HG02981 (cell line): ENCODE data around the gene TMEM181.

Experiments
- ATAC-seq: cut with Tn5 transposase; IDR thresholded peaks from one replicate; pipeline ENCODE4 v1.9.1; 2021; ENCODE audit warnings: mild to moderate bottlenecking, moderate library complexity; ENCODE audit not compliant: unreplicated experiment

TMEM181 gene

DNA sequence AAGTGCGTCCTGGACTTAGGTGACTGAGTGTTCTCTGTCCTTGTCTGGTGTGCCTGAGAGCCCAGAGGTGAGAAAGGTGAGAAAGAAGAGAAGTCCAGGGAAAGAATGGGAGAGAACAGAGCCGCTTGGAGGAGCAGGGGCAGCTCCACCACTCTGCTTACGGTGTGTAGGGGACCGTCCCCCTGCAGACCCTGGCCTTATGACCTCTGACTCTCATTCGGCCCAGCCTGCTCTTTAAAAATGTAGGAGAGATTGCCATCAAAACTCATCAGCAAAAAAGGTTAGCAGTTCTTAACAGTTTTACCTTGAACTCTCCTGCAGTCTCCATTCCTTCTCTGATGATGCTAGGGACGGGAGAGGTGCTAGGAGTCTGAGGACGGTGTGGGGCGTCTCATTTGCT lies 2.0 kb downstream of the TMEM181 start:
- ATAC-seq: no peak

DNA sequence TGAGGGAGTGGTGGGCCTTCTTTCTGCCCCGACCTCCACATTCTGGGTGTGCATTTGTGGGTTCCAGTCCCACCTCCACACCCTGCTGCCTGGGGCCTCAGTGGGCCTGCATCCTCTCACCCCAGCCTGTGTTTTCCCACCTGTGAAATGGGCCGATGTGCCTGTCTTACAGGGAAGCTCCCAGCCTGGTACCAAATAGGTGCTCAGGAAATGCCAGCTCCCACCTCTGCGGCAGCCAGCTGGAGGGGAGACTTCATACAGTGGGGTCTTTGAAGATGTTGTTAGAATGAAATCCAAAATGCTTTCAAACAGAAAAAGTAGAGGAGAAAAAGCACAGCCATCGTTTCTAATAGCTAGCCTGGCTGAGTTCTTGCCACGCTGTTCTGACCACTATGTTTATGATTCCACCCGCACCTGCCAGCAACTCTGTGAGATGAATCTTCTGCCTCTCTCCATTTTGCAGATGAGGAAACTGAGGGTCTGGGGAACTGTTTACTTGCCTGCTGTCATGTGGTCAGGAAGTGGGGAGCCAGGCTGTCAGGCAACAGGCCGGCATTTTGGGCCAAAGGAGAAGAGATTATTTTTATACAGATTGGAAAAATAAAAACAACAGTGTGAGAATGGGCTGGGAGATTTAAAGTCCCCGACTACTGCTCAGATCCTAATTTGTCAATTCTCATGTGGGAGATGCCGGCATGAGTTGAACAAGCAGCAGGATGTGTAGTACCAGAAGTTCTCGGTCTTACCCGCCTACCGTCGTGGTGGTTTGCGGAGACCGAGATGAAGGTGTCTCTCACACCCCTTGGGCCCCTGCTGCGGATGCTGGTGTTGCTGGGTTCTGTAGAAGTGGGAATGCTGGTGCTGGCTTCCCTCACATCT lies 4.6 kb downstream of the TMEM181 start:
- ATAC-seq: no peak

DNA sequence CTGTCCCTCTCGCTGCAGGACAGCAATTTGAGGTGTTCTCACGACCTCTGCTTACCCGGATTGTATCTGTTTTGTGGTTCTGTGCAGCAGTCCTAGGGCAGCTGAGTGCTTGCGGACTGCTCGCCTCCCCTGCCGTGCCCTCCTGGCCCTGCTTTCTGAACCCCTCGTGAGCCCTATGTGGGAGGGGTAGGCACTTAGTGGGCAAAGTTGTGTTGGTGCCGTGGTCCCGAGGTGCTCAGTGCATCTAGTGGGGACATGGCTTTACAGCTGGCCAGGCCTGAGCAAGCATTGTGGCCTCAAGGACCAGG lies 5.2 kb downstream of the TMEM181 start:
- ATAC-seq: no peak

DNA sequence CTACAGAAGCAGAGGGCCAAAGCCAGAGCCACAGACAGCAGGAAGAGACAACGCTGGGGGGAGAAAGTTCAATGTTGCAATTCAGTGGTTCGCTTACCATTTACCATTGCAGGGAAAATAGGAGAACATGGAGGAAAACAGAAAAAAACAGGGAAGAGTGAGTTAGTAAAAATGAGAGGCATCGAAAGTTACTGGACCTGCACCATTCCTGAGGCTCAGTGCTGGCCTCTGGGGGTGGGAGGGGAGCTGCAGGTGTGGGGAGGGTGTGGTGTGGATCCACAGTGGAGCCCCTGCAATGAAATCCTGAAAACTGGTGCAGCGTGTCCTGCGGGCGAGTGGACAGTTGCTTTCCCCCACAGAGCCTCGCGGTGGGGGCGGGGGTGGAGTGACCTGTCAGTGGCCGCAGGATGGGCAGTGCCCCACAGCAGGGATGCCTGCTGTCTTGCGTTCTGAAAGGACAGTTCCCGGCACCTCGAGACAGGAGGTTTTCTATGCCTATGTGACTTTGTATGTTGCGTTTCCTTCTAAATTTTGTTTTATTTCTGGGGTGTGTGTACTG lies 5.7 kb downstream of the TMEM181 start:
- no peak for ATAC-seq

DNA sequence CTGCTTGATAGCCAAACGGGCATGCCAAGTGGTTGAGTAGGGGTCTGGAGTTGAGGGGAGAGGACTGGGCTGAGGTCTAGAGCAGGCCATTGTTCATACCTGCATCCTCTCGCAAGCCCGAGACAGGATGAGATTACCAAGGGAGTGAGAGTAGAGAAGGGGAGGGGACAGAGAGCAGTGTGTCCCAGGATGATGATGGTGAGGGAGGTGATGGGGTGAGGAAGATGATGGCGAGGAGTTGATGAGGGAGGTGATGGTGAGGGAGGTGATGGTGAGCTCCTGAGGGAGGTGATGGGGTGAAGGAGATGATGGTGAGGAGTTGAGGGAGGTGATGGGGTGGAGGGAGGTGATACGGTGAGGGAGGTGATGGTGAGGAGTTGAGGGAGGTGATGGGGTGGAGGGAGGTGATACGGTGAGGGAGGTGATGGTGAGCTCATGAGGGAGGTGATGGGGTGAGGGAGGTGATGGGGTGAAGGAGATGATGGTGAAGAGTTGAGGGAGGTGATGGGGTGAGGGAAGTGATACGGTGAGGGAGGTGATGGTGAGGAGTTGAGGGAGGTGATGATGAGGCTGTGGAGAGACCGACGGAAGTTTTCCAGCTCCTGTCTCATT lies 6.4 kb downstream of the TMEM181 start:
- ATAC-seq: no peak

DNA sequence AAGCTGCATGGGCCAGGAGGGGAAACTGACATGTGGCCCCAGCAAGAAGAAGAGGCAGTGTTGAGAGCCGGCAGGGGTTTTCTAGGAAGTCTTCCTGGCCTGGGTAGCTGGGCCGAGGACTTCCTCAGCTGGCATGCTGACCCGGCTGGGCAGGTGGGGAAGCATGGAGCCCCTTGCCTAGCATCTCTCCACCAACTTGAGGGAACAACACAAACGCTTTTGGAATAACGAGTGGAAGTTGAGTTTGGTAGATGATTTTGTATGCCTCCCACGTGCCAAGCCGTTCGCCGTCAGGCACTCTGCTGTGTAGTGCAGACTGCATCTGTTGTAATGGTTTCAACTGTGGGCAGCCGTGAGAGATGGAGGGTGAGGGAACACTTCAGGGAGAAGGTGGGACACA lies 7.3 kb downstream of the TMEM181 start:
- no peak for ATAC-seq

DNA sequence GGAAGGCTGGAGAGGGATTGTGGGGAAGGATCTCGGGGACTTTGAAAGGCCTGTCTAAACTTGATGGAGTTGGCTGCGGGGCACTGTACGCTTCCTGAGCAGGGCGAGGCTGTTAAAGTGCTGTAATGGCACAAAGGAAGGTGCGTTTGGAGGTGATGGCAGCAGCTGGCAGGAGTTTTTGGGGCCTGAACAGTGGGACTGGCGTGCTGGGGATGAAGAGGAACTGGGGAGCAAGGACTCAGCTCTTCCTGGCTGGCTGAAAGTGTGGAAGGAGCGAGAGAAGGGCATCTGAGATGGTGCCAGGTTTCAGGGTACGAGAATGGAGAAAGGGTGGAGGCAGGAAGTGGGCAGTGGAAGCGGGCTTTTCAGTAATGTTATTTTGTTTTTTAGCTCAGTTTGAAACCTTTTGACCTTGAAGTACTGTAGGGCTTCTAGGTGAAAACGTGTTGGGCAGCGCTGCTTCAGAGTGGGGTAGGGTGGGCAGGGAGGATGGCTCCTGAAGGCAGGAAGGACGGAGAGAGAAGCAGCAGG lies 8.0 kb downstream of the TMEM181 start:
- ATAC-seq: no peak

DNA sequence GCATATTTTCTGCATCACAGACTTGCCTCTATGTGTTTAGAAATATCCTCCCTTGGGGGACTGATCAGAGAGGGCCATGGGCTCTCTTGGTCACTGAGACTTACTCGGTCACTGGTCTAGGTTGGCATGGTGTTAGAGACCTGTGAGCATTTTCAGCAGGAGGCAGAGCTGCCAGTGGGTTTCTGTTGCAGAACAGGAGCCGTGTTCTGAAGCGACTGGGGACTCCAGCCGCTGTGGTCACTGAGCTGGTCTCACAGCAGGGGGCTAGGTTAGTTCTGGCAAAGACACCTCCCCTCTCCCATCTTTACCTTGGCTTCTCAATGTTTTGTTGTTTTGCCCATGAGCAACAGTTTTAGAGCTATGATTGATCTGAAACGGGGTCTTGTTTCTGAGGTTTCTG lies 8.7 kb downstream of the TMEM181 start:
- ATAC-seq: no peak

DNA sequence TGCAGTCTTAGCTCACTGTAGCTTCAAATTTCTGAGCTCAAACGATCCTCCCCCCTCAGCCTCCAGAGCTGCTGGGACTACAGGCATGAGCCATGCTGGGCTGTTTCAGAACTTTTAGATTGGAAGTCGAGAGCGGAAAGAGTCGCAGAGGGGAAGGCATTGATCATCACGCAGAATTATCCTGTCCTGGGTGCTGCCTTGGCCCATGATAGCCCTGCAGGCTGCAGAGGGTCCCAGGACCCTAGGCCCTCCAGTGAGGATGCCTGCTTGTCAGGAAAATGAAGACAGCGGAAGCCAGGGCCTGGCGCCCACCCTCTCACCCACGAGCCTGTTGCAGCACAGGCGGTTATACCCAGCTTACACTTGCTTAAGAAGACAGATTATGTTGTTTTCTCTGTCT lies 9.1 kb downstream of the TMEM181 start:
- no peak for ATAC-seq

DNA sequence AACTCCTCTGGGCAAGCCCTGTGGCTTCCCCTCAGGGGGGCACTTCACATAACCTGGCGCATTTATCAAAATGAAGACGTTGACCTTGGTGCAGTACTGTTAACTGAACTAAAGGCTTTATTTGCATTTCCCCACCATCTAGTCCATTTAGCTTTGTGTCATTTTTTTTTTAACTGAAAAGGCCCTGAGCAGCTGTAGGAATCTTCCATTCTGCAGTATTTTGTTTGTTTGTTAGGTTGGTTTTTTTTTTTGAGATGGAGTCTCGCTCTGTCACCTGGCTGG lies 10.7 kb downstream of the TMEM181 start:
- ATAC-seq: no peak

DNA sequence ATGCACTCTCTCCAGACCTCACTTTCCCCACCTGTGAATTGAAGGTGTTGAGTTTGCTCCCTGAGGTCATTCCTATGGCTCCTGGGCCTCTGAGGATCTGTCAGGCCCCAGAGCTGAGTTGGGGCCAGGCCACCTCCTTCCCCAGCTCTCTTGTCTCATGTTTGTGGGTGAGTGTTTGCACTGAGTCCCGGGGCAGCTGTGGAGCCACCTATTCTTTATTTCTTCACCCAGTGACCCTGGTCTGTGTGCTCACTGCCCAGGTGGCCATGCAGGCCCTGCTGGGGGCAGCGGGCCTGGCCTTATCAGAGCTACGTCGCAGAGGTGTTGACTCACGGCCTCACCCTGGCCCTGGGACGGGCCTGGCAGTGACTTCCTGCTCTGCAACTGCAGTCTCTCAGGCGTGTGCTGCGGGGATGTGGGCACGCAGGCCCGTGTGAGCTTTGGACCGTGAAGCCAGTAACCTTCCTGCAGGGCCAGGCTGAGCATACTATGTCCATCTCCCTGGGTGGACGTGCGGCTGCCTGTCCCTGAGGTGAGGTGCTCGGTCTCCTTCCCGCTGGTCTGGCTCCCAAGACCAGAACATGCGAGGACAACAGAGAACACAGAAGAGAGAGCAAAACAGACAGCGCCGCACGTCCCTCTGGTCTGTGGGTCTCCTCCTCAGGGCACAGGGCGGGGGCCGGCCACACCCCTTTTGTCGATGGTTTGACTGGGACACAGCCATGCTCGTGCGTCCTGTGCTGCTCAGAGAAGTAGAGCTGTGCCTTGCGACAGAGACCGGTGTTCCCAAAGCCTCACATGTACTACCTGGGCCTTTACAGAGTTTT lies 12.1 kb downstream of the TMEM181 start:
- no peak for ATAC-seq

DNA sequence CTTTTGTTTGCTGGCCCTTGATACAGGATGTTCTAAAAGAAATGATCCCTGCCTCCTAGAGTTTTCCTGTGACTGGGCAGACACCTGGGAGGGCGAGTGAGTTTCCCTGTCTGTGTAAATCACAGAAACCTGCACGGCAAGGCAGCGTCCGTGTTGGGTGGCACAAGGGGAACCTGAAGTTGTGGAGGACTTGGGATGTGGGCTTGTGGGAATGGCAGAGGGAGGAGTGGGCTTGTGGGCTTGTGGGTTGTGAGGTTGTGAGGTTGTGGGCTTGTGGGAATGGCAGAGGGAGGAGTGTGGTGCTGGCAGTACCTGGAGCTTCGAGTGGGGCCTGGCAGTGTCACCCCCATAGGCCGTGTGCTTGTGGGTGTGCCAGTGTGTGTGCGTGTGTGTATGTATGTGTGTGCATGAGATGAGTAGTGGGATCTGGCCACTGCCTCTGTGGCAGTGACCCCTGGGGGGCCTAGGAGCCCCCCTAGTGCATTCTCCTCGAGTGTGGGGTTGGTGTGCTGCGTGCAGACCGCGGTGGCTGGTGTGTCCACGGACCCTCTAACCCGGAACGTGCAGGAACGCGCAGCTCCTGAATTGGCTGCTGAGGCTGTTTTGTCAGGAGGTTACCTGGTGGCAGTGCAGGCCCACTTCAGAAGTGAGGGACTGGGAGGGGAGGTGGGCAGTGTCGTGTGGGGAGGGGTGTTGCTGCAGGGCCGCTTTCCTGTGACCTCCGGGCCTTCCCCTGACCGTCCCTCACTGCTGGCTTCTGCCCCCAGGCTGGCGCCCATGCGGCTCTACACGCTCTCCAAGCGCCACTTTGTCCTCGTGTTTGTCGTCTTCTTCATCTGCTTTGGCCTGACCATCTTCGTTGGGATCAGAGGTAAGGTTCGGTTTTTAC lies 13.0 kb downstream of the TMEM181 start:
- ATAC-seq: no peak

DNA sequence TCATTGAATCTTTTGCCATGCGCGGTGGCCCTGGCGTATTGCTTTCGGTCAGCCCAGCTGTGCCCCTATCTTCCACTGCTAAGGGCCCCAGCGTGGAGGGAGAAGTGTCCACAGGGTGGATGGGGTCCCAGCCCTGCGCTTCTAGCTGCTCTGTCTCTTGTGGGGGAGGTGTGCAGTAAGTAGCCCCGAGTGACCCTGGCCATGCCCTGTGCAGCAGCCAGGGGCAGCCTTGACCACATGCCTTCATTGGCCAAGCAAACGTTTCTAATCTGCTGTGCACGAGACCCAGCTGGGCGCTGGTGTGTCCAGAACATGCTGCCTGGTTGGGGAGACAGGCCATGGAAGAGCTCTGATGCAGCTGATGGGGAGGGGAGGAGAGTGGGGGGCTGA lies 13.6 kb downstream of the TMEM181 start:
- ATAC-seq: no peak

DNA sequence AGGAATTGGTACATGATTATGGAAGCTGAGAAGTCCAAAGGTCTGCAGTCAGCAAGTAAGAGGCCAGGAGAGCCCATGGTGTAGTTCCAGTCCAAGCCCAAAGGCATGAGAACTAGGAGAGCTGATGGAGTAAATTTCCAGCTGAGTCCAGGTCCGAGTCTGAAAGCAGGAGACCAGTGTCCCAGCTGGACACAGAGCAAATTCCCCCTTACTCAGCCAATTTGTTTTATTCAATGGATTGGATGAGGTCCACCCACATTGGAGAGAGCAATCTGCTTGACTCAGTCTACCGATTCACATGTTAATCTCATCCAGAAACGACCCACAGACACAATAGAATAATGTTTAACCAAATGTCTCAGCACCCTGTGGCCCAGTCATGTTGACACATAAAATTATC lies 14.9 kb downstream of the TMEM181 start:
- ATAC-seq: no peak

DNA sequence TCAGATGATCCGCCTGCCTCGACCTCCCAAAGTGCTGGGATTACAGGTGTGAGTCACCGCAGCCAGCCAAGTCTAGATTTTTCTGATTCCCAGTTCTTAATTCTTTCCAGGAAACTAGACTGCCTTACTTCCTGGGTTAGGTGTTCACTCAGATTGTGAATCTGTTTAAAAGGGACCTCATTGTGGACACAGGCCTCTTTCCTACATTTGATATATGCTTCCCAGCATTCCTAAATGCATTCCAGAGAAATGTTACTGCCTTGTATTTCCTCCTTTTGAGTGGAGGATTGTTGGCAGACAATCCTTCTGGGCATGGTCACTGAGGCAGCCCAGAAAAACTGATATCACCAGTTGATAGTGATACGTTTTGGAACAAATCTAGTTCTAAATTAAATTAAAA lies 15.7 kb downstream of the TMEM181 start:
- ATAC-seq: no peak

DNA sequence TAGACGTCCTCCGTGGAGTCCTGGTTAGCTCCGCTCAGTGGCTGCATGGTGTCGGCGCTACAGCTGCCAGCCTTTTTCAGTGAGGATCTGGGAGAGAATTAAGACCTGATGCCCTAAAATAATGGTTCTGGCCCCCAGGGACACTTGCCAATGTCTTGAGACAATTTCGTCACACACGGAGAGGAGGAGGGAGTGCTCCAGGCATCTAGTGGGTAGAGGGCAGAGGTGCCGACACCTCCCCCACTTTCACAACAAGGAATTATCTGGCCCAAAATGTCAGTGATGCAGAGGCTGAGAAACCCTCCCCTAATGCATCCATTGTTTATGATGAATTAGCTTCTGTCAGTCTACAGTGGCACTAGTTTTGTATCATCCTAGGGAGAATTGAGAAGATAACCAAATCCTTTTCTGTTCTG lies 24.4 kb downstream of the TMEM181 start:
- no peak for ATAC-seq

DNA sequence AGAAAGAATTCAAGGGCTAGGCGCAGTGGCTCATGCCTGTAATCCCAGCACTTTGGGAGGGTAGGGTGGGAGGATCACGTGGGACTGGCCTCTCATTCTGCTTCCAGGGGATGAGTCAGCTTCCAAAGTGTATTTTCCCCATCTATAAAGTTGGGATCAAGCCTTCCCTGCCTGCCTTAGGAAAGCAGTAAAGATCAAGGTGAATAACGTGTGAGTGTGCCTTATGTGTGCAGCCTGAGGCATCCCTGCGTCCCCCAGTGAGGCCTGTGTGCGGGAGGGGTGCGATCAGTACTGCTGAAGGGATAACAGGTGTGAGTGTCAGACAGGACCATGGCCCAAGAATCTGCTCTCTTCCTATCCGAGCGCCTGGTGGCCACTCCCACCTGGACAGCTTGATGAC lies 26.8 kb downstream of the TMEM181 start:
- ATAC-seq: no peak

DNA sequence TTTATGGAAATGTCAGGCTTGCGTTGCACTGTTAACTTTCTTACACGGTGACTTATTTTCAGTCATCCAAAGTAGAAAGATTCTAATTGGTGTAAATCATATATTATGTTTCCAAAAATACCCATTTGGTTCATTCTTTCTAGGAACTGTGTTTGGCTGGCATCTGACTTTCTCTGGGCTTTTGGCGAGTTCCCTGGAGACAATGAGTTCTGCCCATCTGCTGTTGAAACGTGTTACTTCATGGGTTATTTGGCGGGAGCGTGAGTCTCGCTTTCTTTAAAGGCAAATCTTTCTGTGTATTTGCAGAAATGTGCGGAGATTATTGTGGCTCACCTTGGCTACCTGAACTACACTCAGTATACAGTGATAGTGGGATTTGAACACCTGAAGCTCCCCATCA lies 29.5 kb downstream of the TMEM181 start:
- ATAC-seq: no peak

DNA sequence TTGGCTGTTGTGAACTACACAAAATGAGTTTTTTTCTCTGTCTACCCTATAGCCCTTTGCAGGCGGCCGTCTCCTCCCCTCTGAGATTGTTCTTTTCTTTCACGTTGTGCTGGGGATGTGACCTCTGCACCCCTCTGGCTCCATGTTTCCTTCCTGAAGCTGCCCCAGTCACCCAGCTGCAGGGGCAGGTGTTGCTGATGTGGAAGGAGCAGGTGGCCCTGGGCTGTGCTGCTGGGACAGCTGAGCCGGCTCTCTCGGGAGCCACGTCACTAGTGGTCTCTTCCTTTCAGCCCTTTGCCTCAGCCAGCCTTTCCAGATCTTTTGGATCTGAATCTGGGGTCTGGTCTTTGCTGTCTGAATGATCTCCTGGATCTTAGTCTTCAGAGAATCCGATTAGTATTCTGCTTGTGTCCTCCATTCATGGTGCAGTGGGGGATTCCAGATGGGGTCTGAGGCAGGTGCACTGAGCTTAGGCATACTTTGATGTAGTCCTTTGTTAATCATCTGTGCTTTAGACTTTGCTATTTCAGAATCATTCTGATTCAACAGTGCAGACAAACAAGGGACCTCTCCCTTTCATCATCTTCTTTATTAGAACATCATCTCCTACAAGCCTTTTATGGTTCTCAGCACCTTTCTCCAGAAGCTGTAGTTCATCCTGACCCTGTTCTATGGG lies 31.4 kb downstream of the TMEM181 start:
- no peak for ATAC-seq

DNA sequence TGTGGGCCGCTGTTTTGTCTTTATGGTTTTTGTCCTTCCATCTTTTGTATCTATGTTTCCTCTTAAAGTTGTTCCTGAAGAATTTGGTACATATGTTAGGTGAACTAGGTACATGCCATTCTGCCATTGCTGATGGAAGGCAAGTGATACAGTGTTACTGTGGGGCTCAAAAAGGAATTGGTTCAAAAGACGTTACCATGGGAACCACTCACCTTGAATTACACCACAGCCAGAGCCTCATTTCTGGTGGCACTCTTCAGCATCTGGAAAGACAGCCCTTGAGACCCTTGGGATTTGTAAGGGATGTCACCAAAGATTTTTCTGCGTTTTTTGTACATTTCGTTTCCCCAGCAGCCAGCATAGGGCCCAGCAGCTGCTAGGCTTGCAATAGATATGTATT lies 31.9 kb downstream of the TMEM181 start:
- no peak for ATAC-seq
